HFFc6 (cell line): Measurements from ENCODE around the gene SLC25A48. TPM values are rescaled to one million over a fixed set of nuclear protein-coding genes. Genes with fewer than 3 reads are reported as not detected.

Experiments
- DNase-seq: peaks from one replicate; pipeline ENCODE4 v3.0.0-alpha.2; 2018
- H3K27ac Mint-ChIP-seq: 2 replicates; pipeline ENCODE4 v1.8.0; 2020; ENCODE audit warnings: mild to moderate bottlenecking, mixed read lengths
- H3K27me3 Mint-ChIP-seq: 2 replicates; pipeline ENCODE4 v1.8.0; 2021; ENCODE audit warnings: mild to moderate bottlenecking, moderate library complexity, mixed read lengths; ENCODE audit not compliant: insufficient read depth
- H3K36me3 Mint-ChIP-seq: 2 replicates; pipeline ENCODE4 v1.8.0; 2021; ENCODE audit warnings: low read depth, mixed read lengths
- H3K4me1 Mint-ChIP-seq: 2 replicates; pipeline ENCODE4 v1.8.0; 2020; ENCODE audit warnings: low read depth, mixed read lengths
- H3K4me3 Mint-ChIP-seq: 2 replicates; pipeline ENCODE4 v1.8.0; 2020; ENCODE audit warnings: mild to moderate bottlenecking, moderate library complexity, mixed read lengths
- H3K9me3 Mint-ChIP-seq: 2 replicates; pipeline ENCODE4 v1.8.0; 2020; ENCODE audit warnings: mild to moderate bottlenecking, mixed read lengths
- total RNA-seq, 6 experiments: library from RNA; stranded (reverse); fragmentation: NEBNext Ultra II Directional; extraction: Animal tissue kit (Norgen Biotek cat#: 25700); gene quantifications; 2 replicates in 1 of 6; 3 replicates in 5 of 6; pipeline ENCODE4 v1.2.3, GENCODE V29; 2021
- TF ChIP-seq, protein P1 (sequence below): fragments of 200-600 bp; sonication (generic); IDR thresholded peaks from 2 replicates; pipeline ENCODE4 v1.5.0; 2021; ENCODE audit warnings: antibody characterized with exemption, mild to moderate bottlenecking

SLC25A48 gene
- total RNA-seq, 6 experiments from 2014 or later = not detected

DNA sequence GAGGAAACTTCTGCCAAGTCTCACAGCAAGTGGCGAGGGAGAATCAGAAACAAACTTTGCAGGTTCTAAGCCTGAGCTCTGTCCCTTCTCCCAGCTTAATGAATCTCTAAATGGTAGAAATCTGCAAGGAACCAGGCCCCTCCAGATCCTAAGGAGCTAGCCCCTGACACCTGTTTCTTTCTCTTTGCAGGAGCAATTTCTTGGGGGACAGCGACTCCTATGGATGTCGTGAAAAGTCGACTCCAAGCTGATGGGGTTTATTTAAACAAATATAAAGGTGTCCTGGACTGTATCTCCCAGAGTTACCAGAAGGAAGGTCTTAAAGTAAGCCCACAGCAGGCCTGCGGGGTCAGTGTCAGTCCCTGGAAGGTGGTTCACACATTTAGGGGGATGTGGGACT, 39.4 kb downstream of the SLC25A48 start:
- H3K4me3 Mint-ChIP-seq = no peak overlapping the region
- TF ChIP-seq, protein P1, sequence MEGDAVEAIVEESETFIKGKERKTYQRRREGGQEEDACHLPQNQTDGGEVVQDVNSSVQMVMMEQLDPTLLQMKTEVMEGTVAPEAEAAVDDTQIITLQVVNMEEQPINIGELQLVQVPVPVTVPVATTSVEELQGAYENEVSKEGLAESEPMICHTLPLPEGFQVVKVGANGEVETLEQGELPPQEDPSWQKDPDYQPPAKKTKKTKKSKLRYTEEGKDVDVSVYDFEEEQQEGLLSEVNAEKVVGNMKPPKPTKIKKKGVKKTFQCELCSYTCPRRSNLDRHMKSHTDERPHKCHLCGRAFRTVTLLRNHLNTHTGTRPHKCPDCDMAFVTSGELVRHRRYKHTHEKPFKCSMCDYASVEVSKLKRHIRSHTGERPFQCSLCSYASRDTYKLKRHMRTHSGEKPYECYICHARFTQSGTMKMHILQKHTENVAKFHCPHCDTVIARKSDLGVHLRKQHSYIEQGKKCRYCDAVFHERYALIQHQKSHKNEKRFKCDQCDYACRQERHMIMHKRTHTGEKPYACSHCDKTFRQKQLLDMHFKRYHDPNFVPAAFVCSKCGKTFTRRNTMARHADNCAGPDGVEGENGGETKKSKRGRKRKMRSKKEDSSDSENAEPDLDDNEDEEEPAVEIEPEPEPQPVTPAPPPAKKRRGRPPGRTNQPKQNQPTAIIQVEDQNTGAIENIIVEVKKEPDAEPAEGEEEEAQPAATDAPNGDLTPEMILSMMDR = no peak; the same call in 1 of the 2 replicates
- H3K36me3 Mint-ChIP-seq = no peaks in the 10 kb centered on the region
- no peaks in the 10 kb centered on the region for H3K9me3 Mint-ChIP-seq
- no peak for DNase-seq
- H3K27ac Mint-ChIP-seq = no peak overlapping the region
- peaks cover 35% of the 10 kb centered on the region for H3K27me3 Mint-ChIP-seq
- no peaks in the 10 kb centered on the region; the same call in 1 of the 2 replicates for H3K4me1 Mint-ChIP-seq

DNA sequence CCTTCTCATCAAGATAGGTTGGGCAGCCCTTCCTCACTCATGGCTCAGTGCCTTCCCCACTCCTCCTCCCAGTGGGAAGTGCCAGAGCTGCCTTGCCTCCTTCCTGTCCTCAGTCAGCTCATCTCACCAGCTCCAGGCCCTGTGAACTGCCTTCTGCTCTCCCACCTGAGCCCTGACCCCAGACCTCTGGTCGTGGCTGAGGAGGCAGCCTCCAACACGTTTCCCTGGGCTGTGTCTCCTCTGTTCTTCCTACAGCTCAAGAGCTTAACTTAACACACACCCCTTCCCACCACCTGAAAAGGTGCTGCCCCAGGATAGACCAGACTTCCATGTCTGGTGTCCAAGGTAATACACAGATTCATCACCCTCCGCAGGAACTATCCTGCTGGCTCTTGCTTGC, 40.0 kb downstream of the SLC25A48 start:
- H3K27ac Mint-ChIP-seq = no peak overlapping the region
- H3K36me3 Mint-ChIP-seq = no peaks in the 10 kb centered on the region
- peaks cover 35% of the 10 kb centered on the region for H3K27me3 Mint-ChIP-seq
- TF ChIP-seq, protein P1 = no peak
- H3K4me1 Mint-ChIP-seq = no peaks in the 10 kb centered on the region; the same call in 1 of the 2 replicates
- no peak overlapping the region for H3K4me3 Mint-ChIP-seq
- no peak for DNase-seq
- no peaks in the 10 kb centered on the region for H3K9me3 Mint-ChIP-seq

DNA sequence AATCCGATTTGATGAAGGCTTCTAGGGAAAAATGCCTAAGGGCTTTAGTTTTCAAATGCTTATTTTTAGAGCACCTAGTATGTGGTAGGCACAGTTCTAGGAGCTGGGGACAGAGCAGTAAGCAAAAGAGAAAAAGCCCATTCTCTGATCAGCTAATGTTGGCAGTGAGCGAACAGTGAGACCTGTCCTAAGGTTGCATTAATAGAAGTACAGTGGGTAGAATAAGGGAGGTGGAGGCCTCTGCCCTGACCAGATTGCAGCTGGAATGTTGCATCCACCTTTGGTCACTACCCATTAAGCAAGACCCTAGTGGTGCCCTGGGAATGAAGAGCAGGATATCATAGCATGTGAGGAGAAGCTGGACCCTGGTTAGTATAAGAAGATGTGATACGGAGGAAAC, 41.1 kb downstream of the SLC25A48 start:
- H3K9me3 Mint-ChIP-seq = no peaks in the 10 kb centered on the region
- H3K4me1 Mint-ChIP-seq = peaks cover 2% of the 10 kb centered on the region
- no peaks in the 10 kb centered on the region for H3K36me3 Mint-ChIP-seq
- no peak for DNase-seq
- TF ChIP-seq, protein P1 = no peak
- peaks cover 38% of the 10 kb centered on the region for H3K27me3 Mint-ChIP-seq
- H3K27ac Mint-ChIP-seq = no peak overlapping the region
- no peak overlapping the region for H3K4me3 Mint-ChIP-seq

DNA sequence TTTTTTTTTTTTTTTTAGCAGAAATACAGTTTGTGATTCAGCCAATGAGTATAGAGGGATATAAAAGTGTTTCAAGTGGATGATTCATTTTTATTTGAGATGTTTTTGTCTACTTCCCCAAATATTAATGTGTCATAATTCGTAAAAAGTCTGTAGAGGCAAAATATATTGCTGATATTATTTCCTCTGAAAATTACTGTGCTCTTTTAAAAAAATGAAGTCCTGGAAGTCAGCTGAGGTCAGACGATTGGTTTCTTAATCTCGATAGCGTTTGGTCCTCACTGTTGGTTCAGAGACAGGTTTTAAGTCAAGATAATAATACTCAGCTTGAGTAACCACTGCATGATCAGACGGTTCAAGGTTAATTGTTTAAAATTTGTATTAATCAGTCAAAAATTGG, 41.7 kb downstream of the SLC25A48 start:
- no peak for DNase-seq
- TF ChIP-seq, protein P1 = no peak
- Mint-ChIP-seq H3K27me3 (peaks cover 44% of the 10 kb centered on the region), H3K4me3 (no peak overlapping the region), H3K36me3 (no peaks in the 10 kb centered on the region), H3K9me3 (no peaks in the 10 kb centered on the region), H3K27ac (no peak overlapping the region), H3K4me1 (peaks cover 8% of the 10 kb centered on the region)

DNA sequence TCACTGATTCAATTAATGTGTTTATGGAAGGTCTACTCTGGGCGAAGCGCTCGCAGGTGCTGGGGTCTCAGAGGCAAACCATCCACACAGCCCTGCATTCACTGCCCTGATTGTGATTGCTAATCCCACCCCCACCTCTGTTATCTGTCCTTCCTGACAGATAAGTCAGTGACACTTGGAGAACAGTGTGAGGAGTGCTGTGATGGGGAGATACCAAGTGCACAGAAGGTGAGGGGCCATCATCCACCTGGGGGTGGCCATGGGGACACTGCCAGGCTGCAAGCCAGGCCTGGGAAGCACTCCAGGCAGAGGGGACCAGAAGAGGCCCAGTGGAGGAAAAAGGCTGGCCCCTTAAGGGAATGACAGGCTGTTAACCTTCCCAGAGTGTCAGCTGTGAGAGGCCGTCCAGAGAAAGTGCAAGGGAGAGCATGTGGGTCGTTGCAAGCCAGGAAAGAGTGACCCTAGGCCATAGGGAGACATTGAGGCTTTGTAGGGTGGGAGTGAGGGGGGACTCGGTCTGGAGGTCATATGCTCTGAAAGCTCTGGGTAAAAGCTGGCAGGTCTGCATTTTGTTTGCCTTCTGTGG, 43.2 kb downstream of the SLC25A48 start:
- Mint-ChIP-seq H3K4me3 (no peak overlapping the region), H3K36me3 (no peaks in the 10 kb centered on the region), H3K27me3 (peaks cover 40% of the 10 kb centered on the region), H3K4me1 (peaks cover 9% of the 10 kb centered on the region), H3K9me3 (no peaks in the 10 kb centered on the region), H3K27ac (no peak overlapping the region)
- no peak for DNase-seq
- TF ChIP-seq, protein P1 = no peak
